Measurements from ENCODE around the gene MYPN.

DNA sequence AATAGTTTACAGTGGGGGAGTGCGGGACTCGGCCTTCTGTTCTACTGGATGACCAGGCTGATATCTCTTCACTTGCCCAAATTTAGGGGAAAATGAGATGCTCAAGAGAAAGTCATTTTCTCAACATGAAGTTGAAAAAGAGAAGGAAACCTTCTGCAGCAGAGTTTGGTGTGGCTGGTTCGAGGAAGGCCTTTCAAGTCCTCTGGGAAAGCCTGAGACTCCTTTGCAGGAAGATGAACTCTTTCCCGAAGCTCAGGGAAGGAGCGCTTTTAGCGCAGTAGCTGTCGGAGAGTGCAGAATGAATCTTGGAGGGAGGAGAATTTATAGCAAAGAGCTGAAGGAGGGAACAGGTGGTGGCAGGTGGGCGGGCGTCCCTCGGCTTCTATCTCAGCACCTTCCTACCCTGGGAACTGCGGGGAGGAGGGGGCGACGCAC lies 122.5 kb downstream of the MYPN start, which contains the start of gene ATOH7:
- TF ChIP-seq ZBTB21 (tag by site-specific recombination; IDR thresholded peaks at IDR 0.05) (no peak), ZNF311 (tag by site-specific recombination; IDR thresholded peaks at IDR 0.05; ENCODE audit: borderline replicate concordance) (no peak), ZNF629 (tag by site-specific recombination; IDR thresholded peaks at IDR 0.05) (no peak), CTCF (tag by site-specific recombination; IDR thresholded peaks at IDR 0.05) (no peak), ZNF146 (tag by site-specific recombination; IDR thresholded peaks at IDR 0.05) (no peak), SP7 (tag by site-specific recombination; IDR thresholded peaks at IDR 0.05) (no peak), ZNF626 (tag by site-specific recombination; IDR thresholded peaks at IDR 0.05) (no peak)
- TF ChIP-seq, protein P1, sequence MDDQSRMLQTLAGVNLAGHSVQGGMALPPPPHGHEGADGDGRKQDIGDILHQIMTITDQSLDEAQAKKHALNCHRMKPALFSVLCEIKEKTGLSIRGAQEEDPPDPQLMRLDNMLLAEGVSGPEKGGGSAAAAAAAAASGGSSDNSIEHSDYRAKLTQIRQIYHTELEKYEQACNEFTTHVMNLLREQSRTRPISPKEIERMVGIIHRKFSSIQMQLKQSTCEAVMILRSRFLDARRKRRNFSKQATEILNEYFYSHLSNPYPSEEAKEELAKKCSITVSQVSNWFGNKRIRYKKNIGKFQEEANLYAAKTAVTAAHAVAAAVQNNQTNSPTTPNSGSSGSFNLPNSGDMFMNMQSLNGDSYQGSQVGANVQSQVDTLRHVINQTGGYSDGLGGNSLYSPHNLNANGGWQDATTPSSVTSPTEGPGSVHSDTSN (CRISPR knock-in tag; IDR thresholded peaks at IDR 0.05) = no peak
- TF ChIP-seq, protein P2, sequence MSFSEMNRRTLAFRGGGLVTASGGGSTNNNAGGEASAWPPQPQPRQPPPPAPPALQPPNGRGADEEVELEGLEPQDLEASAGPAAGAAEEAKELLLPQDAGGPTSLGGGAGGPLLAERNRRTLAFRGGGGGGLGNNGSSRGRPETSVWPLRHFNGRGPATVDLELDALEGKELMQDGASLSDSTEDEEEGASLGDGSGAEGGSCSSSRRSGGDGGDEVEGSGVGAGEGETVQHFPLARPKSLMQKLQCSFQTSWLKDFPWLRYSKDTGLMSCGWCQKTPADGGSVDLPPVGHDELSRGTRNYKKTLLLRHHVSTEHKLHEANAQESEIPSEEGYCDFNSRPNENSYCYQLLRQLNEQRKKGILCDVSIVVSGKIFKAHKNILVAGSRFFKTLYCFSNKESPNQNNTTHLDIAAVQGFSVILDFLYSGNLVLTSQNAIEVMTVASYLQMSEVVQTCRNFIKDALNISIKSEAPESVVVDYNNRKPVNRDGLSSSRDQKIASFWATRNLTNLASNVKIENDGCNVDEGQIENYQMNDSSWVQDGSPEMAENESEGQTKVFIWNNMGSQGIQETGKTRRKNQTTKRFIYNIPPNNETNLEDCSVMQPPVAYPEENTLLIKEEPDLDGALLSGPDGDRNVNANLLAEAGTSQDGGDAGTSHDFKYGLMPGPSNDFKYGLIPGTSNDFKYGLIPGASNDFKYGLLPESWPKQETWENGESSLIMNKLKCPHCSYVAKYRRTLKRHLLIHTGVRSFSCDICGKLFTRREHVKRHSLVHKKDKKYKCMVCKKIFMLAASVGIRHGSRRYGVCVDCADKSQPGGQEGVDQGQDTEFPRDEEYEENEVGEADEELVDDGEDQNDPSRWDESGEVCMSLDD (tag by site-specific recombination; IDR thresholded peaks at IDR 0.05) = no peak
- TF ChIP-seq, protein P3, sequence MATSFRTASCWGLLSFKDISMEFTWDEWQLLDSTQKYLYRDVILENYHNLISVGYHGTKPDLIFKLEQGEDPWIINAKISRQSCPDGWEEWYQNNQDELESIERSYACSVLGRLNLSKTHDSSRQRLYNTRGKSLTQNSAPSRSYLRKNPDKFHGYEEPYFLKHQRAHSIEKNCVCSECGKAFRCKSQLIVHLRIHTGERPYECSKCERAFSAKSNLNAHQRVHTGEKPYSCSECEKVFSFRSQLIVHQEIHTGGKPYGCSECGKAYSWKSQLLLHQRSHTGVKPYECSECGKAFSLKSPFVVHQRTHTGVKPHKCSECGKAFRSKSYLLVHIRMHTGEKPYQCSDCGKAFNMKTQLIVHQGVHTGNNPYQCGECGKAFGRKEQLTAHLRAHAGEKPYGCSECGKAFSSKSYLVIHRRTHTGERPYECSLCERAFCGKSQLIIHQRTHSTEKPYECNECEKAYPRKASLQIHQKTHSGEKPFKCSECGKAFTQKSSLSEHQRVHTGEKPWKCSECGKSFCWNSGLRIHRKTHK (tag by site-specific recombination; IDR thresholded peaks at IDR 0.05) = no peak
- TF ChIP-seq, protein P4, sequence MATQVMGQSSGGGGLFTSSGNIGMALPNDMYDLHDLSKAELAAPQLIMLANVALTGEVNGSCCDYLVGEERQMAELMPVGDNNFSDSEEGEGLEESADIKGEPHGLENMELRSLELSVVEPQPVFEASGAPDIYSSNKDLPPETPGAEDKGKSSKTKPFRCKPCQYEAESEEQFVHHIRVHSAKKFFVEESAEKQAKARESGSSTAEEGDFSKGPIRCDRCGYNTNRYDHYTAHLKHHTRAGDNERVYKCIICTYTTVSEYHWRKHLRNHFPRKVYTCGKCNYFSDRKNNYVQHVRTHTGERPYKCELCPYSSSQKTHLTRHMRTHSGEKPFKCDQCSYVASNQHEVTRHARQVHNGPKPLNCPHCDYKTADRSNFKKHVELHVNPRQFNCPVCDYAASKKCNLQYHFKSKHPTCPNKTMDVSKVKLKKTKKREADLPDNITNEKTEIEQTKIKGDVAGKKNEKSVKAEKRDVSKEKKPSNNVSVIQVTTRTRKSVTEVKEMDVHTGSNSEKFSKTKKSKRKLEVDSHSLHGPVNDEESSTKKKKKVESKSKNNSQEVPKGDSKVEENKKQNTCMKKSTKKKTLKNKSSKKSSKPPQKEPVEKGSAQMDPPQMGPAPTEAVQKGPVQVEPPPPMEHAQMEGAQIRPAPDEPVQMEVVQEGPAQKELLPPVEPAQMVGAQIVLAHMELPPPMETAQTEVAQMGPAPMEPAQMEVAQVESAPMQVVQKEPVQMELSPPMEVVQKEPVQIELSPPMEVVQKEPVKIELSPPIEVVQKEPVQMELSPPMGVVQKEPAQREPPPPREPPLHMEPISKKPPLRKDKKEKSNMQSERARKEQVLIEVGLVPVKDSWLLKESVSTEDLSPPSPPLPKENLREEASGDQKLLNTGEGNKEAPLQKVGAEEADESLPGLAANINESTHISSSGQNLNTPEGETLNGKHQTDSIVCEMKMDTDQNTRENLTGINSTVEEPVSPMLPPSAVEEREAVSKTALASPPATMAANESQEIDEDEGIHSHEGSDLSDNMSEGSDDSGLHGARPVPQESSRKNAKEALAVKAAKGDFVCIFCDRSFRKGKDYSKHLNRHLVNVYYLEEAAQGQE (tag by site-specific recombination; IDR thresholded peaks at IDR 0.05) = no peak
- TF ChIP-seq, protein P5, sequence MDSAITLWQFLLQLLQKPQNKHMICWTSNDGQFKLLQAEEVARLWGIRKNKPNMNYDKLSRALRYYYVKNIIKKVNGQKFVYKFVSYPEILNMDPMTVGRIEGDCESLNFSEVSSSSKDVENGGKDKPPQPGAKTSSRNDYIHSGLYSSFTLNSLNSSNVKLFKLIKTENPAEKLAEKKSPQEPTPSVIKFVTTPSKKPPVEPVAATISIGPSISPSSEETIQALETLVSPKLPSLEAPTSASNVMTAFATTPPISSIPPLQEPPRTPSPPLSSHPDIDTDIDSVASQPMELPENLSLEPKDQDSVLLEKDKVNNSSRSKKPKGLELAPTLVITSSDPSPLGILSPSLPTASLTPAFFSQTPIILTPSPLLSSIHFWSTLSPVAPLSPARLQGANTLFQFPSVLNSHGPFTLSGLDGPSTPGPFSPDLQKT (IDR thresholded peaks at IDR 0.05; ENCODE audit: borderline replicate concordance, low read depth, low read length) = no peak
